H1 (cell line): ENCODE data around the gene SUPT7L. TPM values are rescaled to one million over a fixed set of nuclear protein-coding genes. Genes with fewer than 3 reads are reported as not detected.

Experiments
- CTCF ChIA-PET: fragments of 300-600 bp; sonication (Branson Sonifier 250); formaldehyde crosslinking; loops from one replicate; lab custom pipeline; 2021; ENCODE audit not compliant: partially characterized antibody; lab: Charles Lee
- POLR2A ChIA-PET: fragments of 300-600 bp; sonication (Branson Sonifier 250); formaldehyde crosslinking; loops from one replicate; lab custom pipeline; 2021; ENCODE audit warnings: inconsistent platforms; ENCODE audit not compliant: partially characterized antibody; lab: Charles Lee
- DNase-seq, 2 experiments: peaks; one replicate each; pipeline versions ENCODE4 v3.0.0 to v3.0.0-alpha.2; 2010 to 2022; ENCODE audit warnings: low spot score in 2 of 2, low read depth in 1 of 2, mixed read lengths in 1 of 2
- FAIRE-seq: peaks from 2 replicates; lab custom pipeline; 2011; peaks lifted over from hg19 to GRCh38; lab: Jason Lieb, UNC
- H2AFZ ChIP-seq: 2 replicates; pipeline ENCODE4 v1.8.1; 2012; ENCODE audit warnings: low read length, inconsistent platforms
- H2AK5ac ChIP-seq: 2 replicates; pipeline ENCODE4 v1.6.1; 2013; ENCODE audit warnings: low read depth, low read length
- H2BK120ac ChIP-seq: replicated peaks from 2 replicates; pipeline ENCODE3; 2013; ENCODE audit warnings: low read depth, low read length, inconsistent platforms
- H2BK12ac ChIP-seq: 2 replicates; pipeline ENCODE4 v1.6.1; 2013; ENCODE audit warnings: low read depth, low read length
- H2BK15ac ChIP-seq: 2 replicates; pipeline ENCODE4 v1.6.1; 2013; ENCODE audit warnings: low read length
- H2BK20ac ChIP-seq: 2 replicates; pipeline ENCODE4 v1.6.1; 2013; ENCODE audit warnings: low read length
- H2BK5ac ChIP-seq: 2 replicates; pipeline ENCODE4 v1.6.1; 2013; ENCODE audit warnings: low read depth, low read length
- H3K14ac ChIP-seq: 2 replicates; pipeline ENCODE4 v1.6.1; 2013; ENCODE audit warnings: inconsistent platforms; ENCODE audit not compliant: insufficient read length
- H3K18ac ChIP-seq: 2 replicates; pipeline ENCODE4 v1.6.1; 2013; ENCODE audit warnings: low read length; ENCODE audit errors: extremely low read depth
- H3K23ac ChIP-seq: 2 replicates; pipeline ENCODE4 v1.6.1; 2013; ENCODE audit warnings: inconsistent platforms; ENCODE audit not compliant: insufficient read length
- H3K23me2 ChIP-seq: 2 replicates; pipeline ENCODE4 v1.6.1; 2013; ENCODE audit warnings: low read depth, low read length
- H3K27ac ChIP-seq: 2 replicates; pipeline ENCODE4 v1.6.1; 2011; ENCODE audit warnings: low read depth, low read length, inconsistent platforms
- H3K27me3 ChIP-seq, 4 experiments: replicated peaks in 1 of 4; 1 replicate in 1 of 4; 2 replicates in 3 of 4; pipeline versions ENCODE4 v1.6.1 to v1.8.1; 2011 to 2013; ENCODE audit warnings: low read length in 3 of 4, mild to moderate bottlenecking in 3 of 4, inconsistent platforms in 2 of 4, mixed read lengths in 2 of 4, moderate library complexity in 1 of 4; ENCODE audit not compliant: control insufficient read depth in 3 of 4, insufficient read depth in 3 of 4; ENCODE audit errors: extremely low read depth in 1 of 4
- H3K36me3 ChIP-seq, 4 experiments: 2 replicates each; pipeline versions ENCODE4 v1.6.1 to v1.8.1; 2011 to 2013; ENCODE audit warnings: mild to moderate bottlenecking in 4 of 4, low read length in 3 of 4, moderate library complexity in 2 of 4, control low read depth in 1 of 4, inconsistent platforms in 1 of 4; ENCODE audit not compliant: insufficient read depth in 4 of 4, control insufficient read depth in 2 of 4
- H3K4ac ChIP-seq: replicated peaks from 2 replicates; pipeline ENCODE3; 2013; ENCODE audit warnings: low read length, low read depth, mixed read lengths, inconsistent platforms; ENCODE audit not compliant: insufficient read length
- H3K4me1 ChIP-seq, 4 experiments: replicated peaks in 1 of 4; 1 replicate in 1 of 4; 2 replicates in 3 of 4; pipeline versions ENCODE4 v1.6.1 to v1.8.1; 2011 to 2013; ENCODE audit warnings: low read length in 3 of 4, inconsistent platforms in 2 of 4, mixed read lengths in 1 of 4; ENCODE audit not compliant: insufficient read depth in 4 of 4, control insufficient read depth in 3 of 4
- H3K4me2 ChIP-seq, 2 experiments: 2 replicates each; pipeline versions ENCODE4 v1.6.1 to v1.8.1; 2011 to 2013; ENCODE audit warnings: low read depth in 2 of 2, low read length in 2 of 2, control low read depth in 1 of 2, inconsistent platforms in 1 of 2, mild to moderate bottlenecking in 1 of 2; ENCODE audit not compliant: insufficient read depth in 1 of 2
- H3K4me3 ChIP-seq, 4 experiments: fragments of 200-600, 300-600 bp in 1 of 4; sonication (generic), shearing (Covaris generic), sonication (Bioruptor Twin) in 1 of 4; 2 replicates each; pipeline versions ENCODE4 v1.5.1 to v1.8.1; 2011 to 2016; ENCODE audit warnings: low read length in 4 of 4, low read depth in 3 of 4, control low read depth in 2 of 4, inconsistent platforms in 2 of 4, mild to moderate bottlenecking in 2 of 4, mixed read lengths in 1 of 4, moderate library complexity in 1 of 4; ENCODE audit not compliant: insufficient read depth in 2 of 4; ENCODE audit errors: extremely low read depth in 1 of 4
- H3K56ac ChIP-seq: replicated peaks from 2 replicates; pipeline ENCODE3; 2013; ENCODE audit warnings: low read depth, mild to moderate bottlenecking, mixed read lengths, low read length, inconsistent platforms; ENCODE audit not compliant: insufficient read length
- H3K79me1 ChIP-seq: 2 replicates; pipeline ENCODE4 v1.6.1; 2013; ENCODE audit warnings: low read depth, low read length, control low read depth
- H3K79me2 ChIP-seq, 2 experiments: 2 replicates each; pipeline versions ENCODE4 v1.6.1 to v1.8.1; 2012 to 2013; ENCODE audit warnings: low read length in 2 of 2, mild to moderate bottlenecking in 2 of 2, inconsistent platforms in 1 of 2; ENCODE audit not compliant: insufficient read depth in 2 of 2, control insufficient read depth in 1 of 2
- H3K9ac ChIP-seq, 4 experiments: replicated peaks in 1 of 4; 1 replicate in 1 of 4; 2 replicates in 3 of 4; pipeline versions ENCODE4 v1.6.1 to v1.8.1; 2011 to 2013; ENCODE audit warnings: low read depth in 3 of 4, low read length in 3 of 4, control low read depth in 2 of 4, mild to moderate bottlenecking in 2 of 4, moderate library complexity in 2 of 4, inconsistent platforms in 1 of 4; ENCODE audit errors: extremely low read depth in 1 of 4
- H3K9me3 ChIP-seq, 2 experiments: 2 replicates each; pipeline versions ENCODE4 v1.6.1 to v1.8.1; 2012 to 2013; ENCODE audit warnings: mild to moderate bottlenecking in 2 of 2, moderate library complexity in 2 of 2, control low read depth in 1 of 2, inconsistent platforms in 1 of 2, low read depth in 1 of 2, low read length in 1 of 2, mixed read lengths in 1 of 2; ENCODE audit not compliant: insufficient read depth in 2 of 2
- H4K20me1 ChIP-seq, 2 experiments: replicated peaks in 1 of 2; 2 replicates each; pipeline versions ENCODE3 to v1.8.1; 2011 to 2013; ENCODE audit warnings: inconsistent platforms in 2 of 2, low read length in 2 of 2, mild to moderate bottlenecking in 1 of 2; ENCODE audit not compliant: insufficient read depth in 2 of 2, control insufficient read depth in 1 of 2
- H4K5ac ChIP-seq: 2 replicates; pipeline ENCODE4 v1.6.1; 2013; ENCODE audit warnings: low read length, low read depth, mixed read lengths, inconsistent platforms; ENCODE audit not compliant: insufficient read length
- H4K8ac ChIP-seq: 2 replicates; pipeline ENCODE4 v1.8.0; 2013; ENCODE audit warnings: mild to moderate bottlenecking, moderate library complexity, low read length, inconsistent platforms; ENCODE audit not compliant: insufficient read depth; ENCODE audit errors: extremely low read depth
- H4K91ac ChIP-seq: replicated peaks from 2 replicates; pipeline ENCODE3; 2013; ENCODE audit warnings: low read length, mixed read lengths, inconsistent platforms; ENCODE audit not compliant: insufficient read length
- SIX5 ChIP-seq: IDR thresholded peaks from 2 replicates; pipeline ENCODE4 v1.6.1; 2011; ENCODE audit warnings: mild to moderate bottlenecking, low read depth, low read length
- WGBS, 2 experiments: shearing (Covaris generic) in 1 of 2; methylation state at CpG; one replicate each; pipeline versions ENCODE4 v1.1.6 to v1.1.7; 2013 to 2015; ENCODE audit warnings: low lambda C conversion rate in 2 of 2, mixed read lengths in 2 of 2, inconsistent platforms in 1 of 2, low coverage in 1 of 2, missing lambda C conversion rate in 1 of 2; ENCODE audit not compliant: insufficient replicate concordance in 2 of 2, insufficient coverage in 1 of 2, insufficient read length in 1 of 2; ENCODE audit errors: extremely low coverage in 1 of 2, missing lambda C conversion rate in 1 of 2; 5-methylcytosine and 5-hydroxymethylcytosine counted together
- polyA plus RNA-seq, 7 experiments: library from polyadenylated mRNA; depleted of rRNA in 3 of 7; stranded (reverse) in 5 of 7; unstranded in 2 of 7; fragments of >200 nt in 5 of 7; fragments of 200-250 nt in 2 of 7; gene quantifications; 1 replicate in 5 of 7; 2 replicates in 1 of 7; 4 replicates in 1 of 7; pipeline versions ENCODE4 v1.2.1 to v1.2.3, GENCODE V29; 2011 to 2013; ENCODE audit warnings: missing spikeins in 2 of 7, mixed read lengths in 2 of 7
- total RNA-seq: library from RNA; stranded (reverse); fragmentation: NEBNext Ultra II Directional; extraction: Animal tissue kit (Norgen Biotek cat#: 25700); gene quantifications from 2 replicates; pipeline ENCODE4 v1.2.1, GENCODE V29; 2021

Gene SUPT7L
- total and polyA plus RNA-seq, 2 of the 8 experiments (the other 6 are each of a cell fraction or from before 2014, with no cell fraction given), result 22.2 to 26.6 TPM

GRCh38 chr2:27667446-27667845, 4.0 kb upstream of the SUPT7L start:
- Histone ChIP-seq H4K5ac (no peak overlapping the region), H3K27ac (no peak overlapping the region), H3K4me1 (peaks cover 0 to 1% (median 0%) of the 10 kb centered on the region in 4 experiments; a peak in 2 of 7 replicates), H3K27me3 (no peaks in the 10 kb centered on the region), H2AK5ac (no peak overlapping the region), H3K36me3 (peaks cover 2 to 22% (median 5%) of the 10 kb centered on the region in 4 experiments; a peak in 5 of 8 replicates), H3K9ac (no peak overlapping the region), H2BK15ac (no peak overlapping the region), H3K23ac (no peak overlapping the region), H2BK12ac (no peak overlapping the region), H3K4ac (no peak overlapping the region), H3K18ac (no peak overlapping the region), H3K4me3 (no peak overlapping the region), H2BK120ac (no peak overlapping the region), H3K23me2 (peaks cover 8% of the 10 kb centered on the region; the same call in 1 of the 2 replicates), H4K91ac (no peak overlapping the region), H4K20me1 (peaks cover 0 to 2% of the 10 kb centered on the region in 2 experiments), H3K4me2 (no peak overlapping the region), H4K8ac (no peak overlapping the region), H2BK20ac (no peak overlapping the region), H3K56ac (no peak overlapping the region), H3K79me2 (peaks cover 0 to 21% of the 10 kb centered on the region in 2 experiments; a peak in 2 of 4 replicates), H2AFZ (no peak overlapping the region), H2BK5ac (no peak overlapping the region), H3K14ac (no peak overlapping the region)
- ChIA-PET CTCF (interaction anchor here (1.1 to 3.0 kb wide), 2 partner anchors 14 to 16 kb away, joined by 3 to 12 read pairs; no protein-coding TSS in a partner anchor), POLR2A (interaction anchor here (1.3 to 1.7 kb wide), 2 partner anchors 10 to 20 kb away, joined by 3 to 4 read pairs; no protein-coding TSS in a partner anchor)
- FAIRE-seq, result no peak
- no peak for DNase-seq
- 72% methylated on average over 1 of the region's 1 CpG; no CpG with 5 or more reads in 1 of the 2 experiments for WGBS, 2 experiments
- no peak for TF ChIP-seq SIX5
- TF ChIP-seq, all 59 proteins: peak for 0
- Histone ChIP-seq H3K9me3 (no peaks in the 10 kb centered on the region), H3K79me1 (no peaks in the 10 kb centered on the region)
